OCI-LY3 (cell line): ENCODE data around the gene PLCB4.

Experiments used
- H2AFZ ChIP-seq: fragments of 200-600, 300-600 bp; shearing (Covaris generic); 2 replicates; pipeline ENCODE4 v1.6.0; 2014; ENCODE audit warnings: antibody characterized with exemption, low read depth, low read length
- H3K27ac ChIP-seq: fragments of 200-600, 300-600 bp; sonication (generic); 2 replicates; pipeline ENCODE4 v1.5.1; 2014; ENCODE audit warnings: mild to moderate bottlenecking, low read length, moderate library complexity, mixed read lengths
- H3K27me3 ChIP-seq: fragments of 200-600, 300-600 bp; sonication (generic); 2 replicates; pipeline ENCODE4 v1.6.1; 2014; ENCODE audit warnings: low read depth, low read length, mixed read lengths
- H3K36me3 ChIP-seq: fragments of 200-600, 300-600 bp; sonication (generic); replicated peaks from 2 replicates; pipeline ENCODE3; 2014; ENCODE audit warnings: low read depth, low read length, mixed read lengths
- H3K4me1 ChIP-seq: fragments of 300-600, 200-600 bp; sonication (generic); 2 replicates; pipeline ENCODE4 v1.6.1; 2014; ENCODE audit warnings: low read length, mixed read lengths
- H3K4me2 ChIP-seq: fragments of 200-600, 300-600 bp; sonication (generic); 2 replicates; pipeline ENCODE4 v1.6.1; 2014; ENCODE audit warnings: low read length, mixed read lengths
- H3K4me3 ChIP-seq: fragments of 300-600, 200-600 bp; sonication (generic); 2 replicates; pipeline ENCODE4 v1.5.1; 2014; ENCODE audit warnings: antibody characterized with exemption, mild to moderate bottlenecking, low read length, moderate library complexity
- H3K79me2 ChIP-seq: fragments of 300-600, 200-600 bp; shearing (Covaris generic); 2 replicates; pipeline ENCODE4 v1.6.1; 2014; ENCODE audit warnings: mild to moderate bottlenecking, low read length, mixed read lengths
- H3K9ac ChIP-seq: fragments of 300-600, 200-600 bp; shearing (Covaris generic); 2 replicates; pipeline ENCODE4 v1.6.0; 2014; ENCODE audit warnings: mild to moderate bottlenecking, low read length, moderate library complexity
- H3K9me3 ChIP-seq: fragments of 200-600, 300-600 bp; shearing (Covaris generic); 2 replicates; pipeline ENCODE4 v1.6.1; 2014; ENCODE audit warnings: low read length, mixed read lengths; ENCODE audit not compliant: insufficient read depth
- H4K20me1 ChIP-seq: fragments of 200-600, 300-600 bp; sonication (generic); 2 replicates; pipeline ENCODE4 v1.6.1; 2016; ENCODE audit warnings: low read length, mixed read lengths; ENCODE audit not compliant: insufficient read depth
- EZH2phosphoT487 ChIP-seq: fragments of 200-600 bp; shearing (Covaris generic); IDR thresholded peaks from 2 replicates; pipeline ENCODE4 v1.6.1; 2018; ENCODE audit warnings: antibody characterized with exemption, mixed run types, low read depth
- TF ChIP-seq, protein P1 (sequence below): fragments of 200-600, 300-600 bp; sonication (generic); IDR thresholded peaks from 2 replicates; pipeline ENCODE4 v1.5.1; 2014; ENCODE audit warnings: antibody characterized with exemption, low read length, low read depth

The PLCB4 gene

GRCh38 chr20:9395971-9396370 is 327.1 kb downstream of the PLCB4 start:
- Histone ChIP-seq H3K9me3 (no peaks in the 10 kb centered on the region), H3K27me3 (peaks cover 30% of the 10 kb centered on the region), H3K27ac (no peak overlapping the region), H3K79me2 (no peaks in the 10 kb centered on the region), H3K4me2 (no peak overlapping the region), H3K4me3 (no peak overlapping the region), H3K9ac (no peak overlapping the region), H3K4me1 (peaks cover 8% of the 10 kb centered on the region), H3K36me3 (no peaks in the 10 kb centered on the region), H4K20me1 (no peaks in the 10 kb centered on the region), H2AFZ (no peak overlapping the region)
- TF ChIP-seq, protein P1, sequence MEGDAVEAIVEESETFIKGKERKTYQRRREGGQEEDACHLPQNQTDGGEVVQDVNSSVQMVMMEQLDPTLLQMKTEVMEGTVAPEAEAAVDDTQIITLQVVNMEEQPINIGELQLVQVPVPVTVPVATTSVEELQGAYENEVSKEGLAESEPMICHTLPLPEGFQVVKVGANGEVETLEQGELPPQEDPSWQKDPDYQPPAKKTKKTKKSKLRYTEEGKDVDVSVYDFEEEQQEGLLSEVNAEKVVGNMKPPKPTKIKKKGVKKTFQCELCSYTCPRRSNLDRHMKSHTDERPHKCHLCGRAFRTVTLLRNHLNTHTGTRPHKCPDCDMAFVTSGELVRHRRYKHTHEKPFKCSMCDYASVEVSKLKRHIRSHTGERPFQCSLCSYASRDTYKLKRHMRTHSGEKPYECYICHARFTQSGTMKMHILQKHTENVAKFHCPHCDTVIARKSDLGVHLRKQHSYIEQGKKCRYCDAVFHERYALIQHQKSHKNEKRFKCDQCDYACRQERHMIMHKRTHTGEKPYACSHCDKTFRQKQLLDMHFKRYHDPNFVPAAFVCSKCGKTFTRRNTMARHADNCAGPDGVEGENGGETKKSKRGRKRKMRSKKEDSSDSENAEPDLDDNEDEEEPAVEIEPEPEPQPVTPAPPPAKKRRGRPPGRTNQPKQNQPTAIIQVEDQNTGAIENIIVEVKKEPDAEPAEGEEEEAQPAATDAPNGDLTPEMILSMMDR: no peak
- no peak for TF ChIP-seq EZH2phosphoT487

GRCh38 chr20:9397928-9398327 is 329.0 kb downstream of the PLCB4 start:
- H3K79me2 ChIP-seq: no peaks in the 10 kb centered on the region
- no peak overlapping the region for H2AFZ ChIP-seq
- H3K4me1 ChIP-seq: peaks cover 8% of the 10 kb centered on the region
- TF ChIP-seq EZH2phosphoT487: no peak
- TF ChIP-seq, protein P1: no peak
- H3K4me3 ChIP-seq: no peak overlapping the region
- H3K4me2 ChIP-seq: no peak overlapping the region
- H4K20me1 ChIP-seq: no peaks in the 10 kb centered on the region
- no peaks in the 10 kb centered on the region for H3K36me3 ChIP-seq
- peaks cover 33% of the 10 kb centered on the region for H3K27me3 ChIP-seq
- no peaks in the 10 kb centered on the region for H3K9me3 ChIP-seq
- H3K27ac ChIP-seq: no peak overlapping the region
- H3K9ac ChIP-seq: no peak overlapping the region

- no peak for TF ChIP-seq EZH2phosphoT487
- TF ChIP-seq, protein P1: no peak
- Histone ChIP-seq H3K4me3 (no peak overlapping the region), H3K9ac (no peak overlapping the region), H3K4me2 (no peak overlapping the region), H3K79me2 (no peaks in the 10 kb centered on the region), H3K9me3 (no peaks in the 10 kb centered on the region), H3K4me1 (peaks cover 8% of the 10 kb centered on the region), H3K36me3 (no peaks in the 10 kb centered on the region), H2AFZ (no peak overlapping the region), H3K27me3 (peaks cover 33% of the 10 kb centered on the region), H3K27ac (no peak overlapping the region), H4K20me1 (no peaks in the 10 kb centered on the region)
These were observed 330.0 kb downstream of the PLCB4 start for GRCh38 chr20:9398882-9399281.

GRCh38 chr20:9399322-9399721 is 330.4 kb downstream of the PLCB4 start:
- H3K4me3 ChIP-seq: no peak overlapping the region
- H4K20me1 ChIP-seq: no peaks in the 10 kb centered on the region
- peaks cover 33% of the 10 kb centered on the region for H3K27me3 ChIP-seq
- no peak overlapping the region for H3K9ac ChIP-seq
- no peak overlapping the region for H3K27ac ChIP-seq
- H2AFZ ChIP-seq: no peak overlapping the region
- TF ChIP-seq, protein P1: no peak
- TF ChIP-seq EZH2phosphoT487: no peak
- H3K79me2 ChIP-seq: no peaks in the 10 kb centered on the region
- peaks cover 8% of the 10 kb centered on the region for H3K4me1 ChIP-seq
- H3K9me3 ChIP-seq: no peaks in the 10 kb centered on the region
- no peaks in the 10 kb centered on the region for H3K36me3 ChIP-seq
- H3K4me2 ChIP-seq: no peak overlapping the region
